ENCODE measurements around the gene CCDC188.

DNA sequence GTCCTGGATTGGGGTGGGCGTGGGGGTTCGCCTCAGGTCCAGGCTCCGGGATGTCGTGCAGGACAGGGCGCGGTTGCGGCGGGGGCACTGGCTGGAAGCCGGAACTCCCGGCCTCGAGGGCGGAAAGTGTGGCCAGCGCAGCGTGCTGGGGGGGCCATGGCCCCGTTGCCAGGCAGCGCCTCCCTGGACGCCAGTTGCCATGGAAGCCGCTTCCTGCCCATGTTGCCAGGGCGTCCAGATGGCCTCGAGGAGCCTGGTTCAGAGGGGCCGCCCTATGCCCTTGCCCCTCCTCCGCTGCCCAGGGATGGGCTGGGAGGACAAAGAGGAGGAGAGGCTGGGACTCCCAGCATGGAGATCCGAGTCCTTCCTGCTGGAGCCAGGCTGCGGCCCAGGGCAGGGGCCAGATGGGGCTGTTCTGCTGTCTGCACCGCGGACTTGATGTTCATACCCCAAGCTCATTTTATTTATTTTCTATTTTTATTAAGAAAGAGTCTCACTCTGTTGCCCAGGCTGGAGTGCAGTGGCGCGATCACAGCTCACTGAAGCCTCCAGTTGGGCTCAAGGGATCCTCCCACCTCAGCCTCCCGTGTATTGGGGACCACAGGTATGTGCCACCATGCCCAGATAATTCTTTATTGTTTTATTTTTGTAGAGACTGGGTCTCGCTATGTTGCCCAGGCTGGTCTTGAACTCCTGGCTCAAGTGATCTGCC is 4.6 kb upstream of the CCDC188 start:
- TF ChIP-seq TARDBP (IDR thresholded peaks at IDR 0.05) = no peak
- no peak for TF ChIP-seq ARNT (IDR thresholded peaks at IDR 0.05)
- TF ChIP-seq HDGF (IDR thresholded peaks at IDR 0.05; ENCODE audit: borderline replicate concordance) = no peak
- TF ChIP-seq ELF4 (IDR thresholded peaks at IDR 0.05) = no peak
- TF ChIP-seq BHLHE40 (IDR thresholded peaks at IDR 0.05; ENCODE audit: borderline replicate concordance) = no peak
- TF ChIP-seq NFRKB (IDR thresholded peaks at IDR 0.05) = no peak
- TF ChIP-seq FOXM1 (IDR thresholded peaks at IDR 0.05; ENCODE audit: borderline replicate concordance) = no peak
- TF ChIP-seq FOXA1 (IDR thresholded peaks at IDR 0.05) = no peak
- TF ChIP-seq L3MBTL2 (conservative IDR thresholded peaks at IDR 0.05) = no peak
